Astrocyte (in vitro differentiated cells and primary cell): ENCODE results near the gene REPIN1. TPM values are rescaled to one million over a fixed set of nuclear protein-coding genes. Genes with fewer than 3 reads are reported as not detected.
A peak's percentile ranks its signal among the peaks of the same experiment; 100 is the strongest.

Experiments
- DNase-seq: peaks from one replicate; pipeline ENCODE4 v3.0.0-alpha.2; 2010; ENCODE audit warnings: low read depth
- FAIRE-seq: peaks from 2 replicates; lab custom pipeline; 2011; peaks lifted over from hg19 to GRCh38; lab: Jason Lieb, UNC
- H2AFZ ChIP-seq: 2 replicates; pipeline ENCODE4 v1.6.0; 2012; ENCODE audit warnings: low read depth, low read length, inconsistent platforms
- H3K27ac ChIP-seq: 2 replicates; pipeline ENCODE4 v1.5.1; 2011; ENCODE audit warnings: low read depth, low read length, inconsistent platforms
- H3K27me3 ChIP-seq: 2 replicates; pipeline ENCODE4 v1.6.0; 2011; ENCODE audit warnings: low read length, inconsistent platforms; ENCODE audit not compliant: insufficient read depth
- H3K36me3 ChIP-seq: 2 replicates; pipeline ENCODE4 v1.5.1; 2011; ENCODE audit warnings: low read length, inconsistent platforms; ENCODE audit not compliant: insufficient read depth
- H3K4me1 ChIP-seq: 2 replicates; pipeline ENCODE4 v1.5.1; 2011; ENCODE audit warnings: low read length, inconsistent platforms; ENCODE audit not compliant: insufficient read depth
- H3K4me2 ChIP-seq: 2 replicates; pipeline ENCODE4 v1.6.0; 2012; ENCODE audit warnings: low read length, inconsistent platforms
- H3K4me3 ChIP-seq: 2 replicates; pipeline ENCODE4 v1.5.1; 2011; ENCODE audit warnings: low read depth, mild to moderate bottlenecking, low read length, inconsistent platforms; ENCODE audit not compliant: insufficient read depth
- H3K79me2 ChIP-seq: 2 replicates; pipeline ENCODE4 v1.6.0; 2012; ENCODE audit warnings: mild to moderate bottlenecking, low read length, inconsistent platforms; ENCODE audit not compliant: insufficient read depth
- H3K9ac ChIP-seq: 2 replicates; pipeline ENCODE4 v1.6.0; 2012; ENCODE audit warnings: mild to moderate bottlenecking, low read length, inconsistent platforms
- H3K9me3 ChIP-seq: 2 replicates; pipeline ENCODE4 v1.5.1; 2012; ENCODE audit warnings: low read depth, mild to moderate bottlenecking, low read length, inconsistent platforms; ENCODE audit not compliant: insufficient read depth
- H4K20me1 ChIP-seq: 2 replicates; pipeline ENCODE4 v1.6.0; 2012; ENCODE audit warnings: low read length, inconsistent platforms; ENCODE audit not compliant: insufficient read depth
- H3K27ac Mint-ChIP-seq: one replicate; pipeline ENCODE4 v1.8.0; 2021; ENCODE audit warnings: mild to moderate bottlenecking, mixed read lengths; ENCODE audit not compliant: unreplicated experiment
- H3K27me3 Mint-ChIP-seq: one replicate; pipeline ENCODE4 v1.8.0; 2021; ENCODE audit warnings: low read depth, mixed read lengths; ENCODE audit not compliant: unreplicated experiment
- H3K36me3 Mint-ChIP-seq: one replicate; pipeline ENCODE4 v1.8.0; 2021; ENCODE audit warnings: low read depth, mixed read lengths; ENCODE audit not compliant: unreplicated experiment
- H3K4me1 Mint-ChIP-seq: one replicate; pipeline ENCODE4 v1.8.0; 2021; ENCODE audit warnings: low read depth, mixed read lengths; ENCODE audit not compliant: unreplicated experiment
- H3K4me3 Mint-ChIP-seq: one replicate; pipeline ENCODE4 v1.8.0; 2021; ENCODE audit warnings: mild to moderate bottlenecking, moderate library complexity, mixed read lengths; ENCODE audit not compliant: unreplicated experiment
- H3K9me3 Mint-ChIP-seq: one replicate; pipeline ENCODE4 v1.8.0; 2021; ENCODE audit warnings: mild to moderate bottlenecking, mixed read lengths; ENCODE audit not compliant: unreplicated experiment
- CTCF ChIP-seq: IDR thresholded peaks from 2 replicates; pipeline ENCODE4 v1.5.1; 2011; ENCODE audit warnings: low read depth, mild to moderate bottlenecking, inconsistent platforms, low read length, moderate library complexity; ENCODE audit not compliant: insufficient read depth
- EZH2 ChIP-seq: IDR thresholded peaks from 2 replicates; pipeline ENCODE4 v1.6.1; 2012; ENCODE audit warnings: mild to moderate bottlenecking, low read length, inconsistent platforms; ENCODE audit not compliant: insufficient read depth
- total RNA-seq: library from RNA; stranded (reverse); gene quantifications from 2 replicates; pipeline ENCODE4 v1.2.1, GENCODE V29; 2021

Gene REPIN1
- total RNA-seq, 1 donor from 2014 or later = 95.3 TPM

GRCh38 chr7:150400788-150401423, 32.3 kb downstream of the REPIN1 start:
- no peak for DNase-seq
- FAIRE-seq = no peak
- H2AFZ ChIP-seq = no peak overlapping the region
- TF ChIP-seq EZH2 = no peak
- no peak for TF ChIP-seq CTCF
- no peak overlapping the region for H3K4me2 ChIP-seq
- no peaks in the 10 kb centered on the region for H3K27me3 ChIP-seq
- Mint-ChIP-seq H3K36me3 (peaks cover 4% of the 10 kb centered on the region), H3K4me3 (no peak overlapping the region), H3K27ac (peak overlapping the region; percentile 88), H3K27me3 (no peaks in the 10 kb centered on the region), H3K4me1 (peaks cover 56% of the 10 kb centered on the region), H3K9me3 (no peaks in the 10 kb centered on the region)
- no peak overlapping the region for H3K9ac ChIP-seq
- no peak overlapping the region for H3K27ac ChIP-seq
- no peak overlapping the region for H3K4me3 ChIP-seq
- H3K79me2 ChIP-seq = no peaks in the 10 kb centered on the region
- H3K4me1 ChIP-seq = peaks cover 16% of the 10 kb centered on the region
- no peaks in the 10 kb centered on the region for H3K36me3 ChIP-seq
- H4K20me1 ChIP-seq = peaks cover 15% of the 10 kb centered on the region
- no peaks in the 10 kb centered on the region for H3K9me3 ChIP-seq

GRCh38 chr7:150401424-150401790, 32.8 kb downstream of the REPIN1 start:
- H3K27me3 Mint-ChIP-seq = no peaks in the 10 kb centered on the region
- Histone ChIP-seq H3K9me3 (no peaks in the 10 kb centered on the region), H3K9ac (no peak overlapping the region), H3K79me2 (no peaks in the 10 kb centered on the region), H3K27ac (no peak overlapping the region), H3K4me1 (peaks cover 16% of the 10 kb centered on the region), H3K4me2 (no peak overlapping the region), H3K36me3 (no peaks in the 10 kb centered on the region), H2AFZ (no peak overlapping the region), H3K4me3 (no peak overlapping the region), H4K20me1 (peaks cover 15% of the 10 kb centered on the region), H3K27me3 (no peaks in the 10 kb centered on the region)
- DNase-seq (no peak), FAIRE-seq (no peak)
- H3K9me3 Mint-ChIP-seq = no peaks in the 10 kb centered on the region
- peak overlapping the region; percentile 47 for H3K27ac Mint-ChIP-seq
- H3K4me1 Mint-ChIP-seq = peaks cover 61% of the 10 kb centered on the region
- no peak overlapping the region for H3K4me3 Mint-ChIP-seq
- TF ChIP-seq CTCF (no peak), EZH2 (no peak)
- H3K36me3 Mint-ChIP-seq = peaks cover 7% of the 10 kb centered on the region
